Stimulated activated naive CD4-positive, alpha-beta T cell (primary cell): Measurements from ENCODE around the gene KRT72.
A peak's percentile ranks its signal among the peaks of the same experiment; 100 is the strongest.

Source experiments
- DNase-seq, 6 experiments: peaks; one replicate each; lab custom pipeline; 2025; lab: John Stamatoyannopoulos, UW

KRT72 gene

DNA sequence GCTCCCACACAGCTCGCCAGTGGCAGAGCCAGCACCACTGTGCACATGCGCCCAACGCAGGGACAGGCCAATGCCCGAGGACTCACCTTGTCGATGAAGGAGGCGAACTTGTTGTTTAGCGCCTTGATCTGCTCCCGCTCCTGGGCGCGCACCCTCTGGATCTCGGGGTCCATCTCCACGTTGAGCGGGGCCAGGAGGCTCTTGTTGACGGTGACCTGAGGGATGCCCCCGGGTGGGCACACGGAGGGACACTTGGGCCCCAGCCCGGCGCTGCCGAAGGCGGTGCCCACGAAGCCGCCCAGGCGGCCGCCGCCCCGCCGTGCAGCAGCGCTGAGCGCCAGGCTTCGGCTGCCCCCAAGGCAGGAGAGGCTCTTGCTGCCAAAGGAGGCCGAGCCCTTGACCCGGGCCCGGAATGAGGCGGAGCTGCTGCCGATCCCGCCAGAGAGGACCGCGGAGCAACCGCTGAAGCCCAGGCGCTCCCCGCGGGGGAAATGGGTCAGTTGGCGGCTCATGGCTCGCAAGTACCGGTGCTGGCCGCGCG is at the start of gene KRT72:
KRT72 (minus strand) TSS at position 523 of the 541 bp plus-strand sequence; CDS start at position 512, 11 bp downstream.
- no peak for DNase-seq

DNA sequence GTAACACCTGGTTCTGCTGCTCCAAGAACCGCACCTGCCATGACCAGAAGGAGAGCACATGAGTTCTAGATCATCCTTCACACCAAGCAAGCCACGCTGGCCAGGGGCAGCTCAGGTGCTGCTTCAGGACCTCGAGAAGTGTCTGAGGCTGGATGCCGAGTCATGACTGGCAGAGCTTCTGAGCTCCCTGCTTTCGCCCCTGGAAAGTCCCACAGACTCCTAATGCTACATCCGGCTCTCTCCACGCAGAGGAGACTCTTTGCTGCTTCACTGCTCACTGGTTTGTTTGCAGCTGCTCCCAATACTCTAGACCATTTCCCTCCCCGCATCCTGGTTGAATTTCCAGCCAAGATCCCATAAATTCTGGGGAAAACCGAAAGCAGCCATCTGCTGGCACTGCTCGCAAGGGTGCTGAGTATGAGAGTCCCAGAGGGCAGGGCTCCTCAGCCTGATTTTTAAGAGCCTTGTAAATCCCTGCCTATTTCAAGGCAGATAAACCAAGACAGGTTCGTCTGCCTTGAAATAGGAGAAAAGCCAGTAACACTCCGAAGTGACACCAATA is 49.3 kb upstream of the KRT72 start:
- no peak for DNase-seq

DNA sequence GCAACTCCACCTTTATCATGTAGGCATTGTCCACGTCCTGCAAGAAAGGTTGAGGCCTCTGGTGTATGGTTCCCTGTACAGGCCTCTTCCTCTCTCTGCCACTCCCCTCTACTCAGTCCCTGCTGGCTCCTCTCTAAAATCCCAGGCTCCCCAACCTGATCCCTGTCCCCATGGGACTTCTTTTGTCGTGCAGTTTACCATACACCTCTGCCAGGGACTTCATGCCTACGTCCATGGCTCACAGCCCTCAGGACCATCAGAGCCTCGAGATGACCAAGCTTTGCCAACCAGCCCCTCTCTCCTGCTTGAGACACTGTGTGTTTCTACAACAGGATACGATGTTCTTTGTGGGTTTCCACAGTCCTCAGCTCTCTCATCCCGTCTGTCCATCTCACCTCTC is 47.8 kb upstream of the KRT72 start:
- DNase-seq, result no peak

DNA sequence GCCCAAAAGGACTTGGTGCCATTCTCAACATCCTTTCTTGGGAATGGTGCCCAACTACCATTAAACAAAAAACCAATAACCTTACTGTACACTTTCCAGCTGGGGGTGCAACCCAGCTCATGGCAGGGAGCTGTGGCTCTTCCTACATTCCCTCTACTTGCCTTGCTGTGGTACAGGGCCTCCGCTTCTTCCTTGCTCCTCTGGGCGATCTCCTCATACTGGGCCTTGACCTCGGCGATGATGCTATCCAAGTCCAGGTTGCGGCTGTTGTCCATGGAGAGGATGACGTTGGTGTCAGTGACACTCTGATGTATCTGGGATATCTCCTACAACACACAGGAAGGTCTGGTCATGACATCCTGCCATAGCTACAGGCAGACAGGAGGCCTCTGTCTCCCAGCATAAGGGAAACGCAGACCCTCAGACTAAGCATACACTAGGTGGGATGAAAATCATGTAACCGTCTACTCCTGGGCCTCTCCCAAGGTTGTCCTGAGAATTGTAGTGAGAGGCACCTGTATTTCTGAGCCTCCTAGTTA is 46.8 kb upstream of the KRT72 start:
- DNase-seq, result no peak

DNA sequence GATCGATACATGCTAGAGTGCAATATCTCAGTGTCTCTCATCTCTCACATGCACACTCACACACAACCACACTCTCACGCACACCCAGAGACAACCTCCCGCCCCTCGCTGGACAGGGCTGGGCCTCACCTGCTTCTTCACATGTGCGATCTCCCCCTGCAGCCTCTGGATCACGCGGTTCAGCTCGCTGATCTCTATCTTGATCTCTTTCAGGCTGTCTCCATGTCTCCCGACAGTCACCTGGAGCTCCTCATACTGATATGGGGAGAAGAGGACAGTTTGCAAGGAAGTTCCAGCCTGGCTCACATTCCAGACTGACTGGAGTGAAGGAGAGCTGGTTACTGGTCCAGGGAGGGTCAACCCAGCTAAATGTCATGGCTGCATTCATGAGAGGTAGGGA is 46.3 kb upstream of the KRT72 start:
- DNase-seq, result no peak

DNA sequence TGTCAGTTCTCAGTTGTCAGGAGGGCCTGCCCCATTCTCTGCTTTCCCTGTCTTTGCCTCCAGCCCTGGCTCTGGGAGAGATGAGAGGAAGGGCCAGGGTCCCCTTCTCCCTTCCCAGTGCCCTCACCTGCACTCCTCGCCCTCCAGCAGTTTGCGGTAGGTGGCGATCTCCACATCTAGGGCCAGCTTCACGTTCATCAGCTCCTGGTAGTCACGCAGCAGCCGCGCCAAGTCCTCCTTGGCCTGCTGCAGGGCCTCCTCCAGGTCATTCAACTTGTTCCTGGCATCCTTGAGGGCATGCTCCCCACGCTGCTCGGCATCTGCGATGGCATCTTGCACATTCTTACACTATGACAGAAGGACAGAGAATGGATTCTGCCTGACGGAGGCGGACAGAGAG is 45.4 kb upstream of the KRT72 start:
- DNase-seq, result no peak

DNA sequence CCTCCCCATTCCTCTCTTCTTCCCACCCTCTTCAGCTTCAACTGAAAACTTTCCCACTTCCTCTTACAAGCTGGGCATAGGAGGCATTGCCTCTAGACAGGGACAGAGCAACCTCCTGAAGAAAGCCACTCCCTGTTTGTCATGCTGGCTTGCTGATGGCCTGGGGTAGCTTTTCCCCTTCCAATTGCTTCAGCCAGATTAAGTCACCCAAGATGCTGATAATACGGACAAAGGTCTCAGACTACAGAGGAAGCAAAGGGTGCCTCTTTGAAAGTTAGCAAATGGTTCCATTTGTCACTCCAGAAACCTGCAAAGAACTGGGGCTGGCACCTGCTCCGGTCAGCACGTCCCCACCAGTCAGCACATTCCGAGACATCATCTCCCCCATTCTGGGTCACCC is 44.7 kb upstream of the KRT72 start:
- no peak for DNase-seq

DNA sequence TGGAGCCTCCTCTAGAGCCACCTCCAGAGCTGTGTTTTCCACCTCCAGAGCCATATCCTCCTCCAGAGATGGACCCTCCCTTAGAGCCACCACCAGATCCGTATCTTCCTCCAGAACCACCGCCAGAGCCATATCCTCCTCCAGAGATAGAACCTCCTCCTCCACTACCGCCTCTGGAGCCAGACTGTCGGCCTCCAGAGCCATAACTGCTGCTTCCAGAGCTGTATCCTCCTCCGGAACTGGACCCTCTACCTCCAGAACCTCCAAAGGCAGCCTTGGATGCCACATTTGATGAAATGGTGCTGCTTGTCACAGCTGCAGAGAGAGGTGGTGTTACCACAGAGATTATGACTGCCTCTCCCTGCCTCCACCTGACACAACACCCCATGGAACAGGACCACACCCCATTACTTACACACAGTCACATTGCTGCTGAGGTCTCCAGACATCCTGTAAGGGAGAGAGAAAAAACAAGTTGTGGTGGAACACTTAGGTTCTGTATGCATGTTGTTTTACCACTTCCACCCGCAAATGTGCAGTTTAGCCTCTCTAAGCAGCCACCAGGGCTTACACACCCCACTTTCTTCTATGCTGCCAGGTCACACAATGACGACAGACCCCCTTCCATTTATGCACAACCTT is 44.0 kb upstream of the KRT72 start:
- peak; percentile 37 to 97 (median 72) for DNase-seq

DNA sequence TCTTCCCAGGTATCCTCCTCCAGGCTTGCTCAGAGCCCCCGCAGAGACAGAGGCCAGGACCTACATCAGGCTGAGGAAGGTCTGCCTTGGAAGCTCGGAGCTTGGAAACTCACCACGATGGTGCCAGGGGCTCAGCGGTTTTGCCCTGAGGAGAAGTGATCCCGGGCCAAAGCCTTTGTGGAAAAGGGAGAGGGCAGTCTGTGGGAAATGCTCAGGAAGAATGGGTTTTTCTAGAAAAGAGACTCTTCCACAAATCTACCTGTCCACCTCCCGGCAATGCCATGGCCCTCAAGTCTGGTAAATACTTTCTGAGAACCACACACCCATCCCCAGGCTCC is 42.8 kb upstream of the KRT72 start:
- DNase-seq, result no peak

DNA sequence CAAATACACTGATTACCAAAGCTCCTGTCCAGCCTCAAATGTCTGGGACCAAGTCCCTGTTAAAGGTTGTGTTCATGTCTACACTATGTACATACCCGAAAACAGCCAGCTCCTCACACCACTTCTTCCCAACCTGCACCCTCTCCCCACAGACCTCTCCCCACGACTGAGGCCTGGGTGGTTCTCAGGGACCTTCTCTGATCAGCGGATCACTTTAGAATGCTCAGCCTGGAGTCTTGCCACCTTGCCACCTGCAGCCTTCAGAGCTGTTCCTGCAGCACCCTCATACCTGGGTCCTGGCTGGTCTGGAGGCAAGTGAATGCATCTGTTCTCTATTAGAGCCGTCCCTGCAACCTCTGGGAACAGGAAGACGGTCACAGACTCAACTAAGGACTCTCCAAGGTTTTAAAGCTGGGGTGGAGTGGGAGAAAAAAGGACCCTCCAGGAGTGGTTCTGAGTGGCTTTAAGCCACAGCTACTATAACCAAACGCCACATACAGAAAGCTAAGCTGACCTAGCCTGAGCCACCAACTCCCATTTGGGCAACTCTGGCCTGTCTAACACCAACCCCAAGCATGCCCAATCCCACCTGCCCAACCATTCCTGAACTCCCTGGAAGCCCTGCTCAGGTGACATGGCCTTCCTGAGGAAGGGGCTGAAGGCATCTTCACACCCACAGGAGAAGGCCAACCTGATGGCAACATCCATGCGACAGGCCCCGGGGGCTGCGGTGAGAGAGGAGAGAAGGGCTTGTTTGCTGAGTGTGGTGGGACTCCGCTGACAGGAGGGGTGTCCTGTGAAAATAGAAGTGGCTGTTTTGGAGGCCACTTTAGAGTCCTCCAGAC is 42.2 kb upstream of the KRT72 start:
- DNase-seq, result no peak

DNA sequence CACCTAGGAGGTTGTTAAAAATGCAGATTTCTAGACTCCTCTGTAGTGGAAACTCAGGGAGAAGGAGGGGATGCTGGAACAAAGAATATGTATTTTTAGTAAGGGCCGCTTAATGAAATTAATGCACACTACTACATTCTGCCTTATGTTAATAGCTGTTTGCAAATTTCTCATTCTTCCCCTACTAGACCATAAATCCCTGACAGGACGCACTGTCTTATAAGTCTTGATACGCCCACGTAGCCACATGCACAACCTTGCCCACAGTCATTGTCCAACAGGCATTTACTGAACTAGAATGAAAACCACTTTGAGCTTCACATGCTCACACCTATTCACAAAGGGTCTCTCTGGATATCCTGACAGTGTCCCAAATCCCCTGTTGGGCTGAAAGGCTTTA is 40.2 kb upstream of the KRT72 start:
- DNase-seq, result peak in 1 of 6 experiments; percentile 13

DNA sequence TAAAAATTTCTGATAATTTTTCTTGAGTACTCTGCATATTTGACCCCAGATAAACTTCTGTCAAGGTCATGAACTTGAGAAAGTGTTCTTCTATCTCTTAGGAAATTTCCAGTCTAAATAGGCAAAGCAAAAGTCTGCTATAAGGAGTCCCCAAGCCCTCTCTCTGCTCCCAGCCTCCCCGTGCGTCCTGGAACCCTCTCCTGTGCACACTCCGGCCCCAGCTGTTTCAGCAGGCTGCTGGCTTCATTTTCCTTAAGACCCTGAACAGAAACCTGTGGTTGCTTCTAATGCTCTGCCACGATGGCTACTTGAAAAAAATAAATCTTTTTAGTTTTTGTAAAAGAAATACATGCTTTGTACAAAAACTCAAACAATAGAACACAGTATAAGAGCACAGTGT is 36.0 kb upstream of the KRT72 start:
- DNase-seq, result no peak

DNA sequence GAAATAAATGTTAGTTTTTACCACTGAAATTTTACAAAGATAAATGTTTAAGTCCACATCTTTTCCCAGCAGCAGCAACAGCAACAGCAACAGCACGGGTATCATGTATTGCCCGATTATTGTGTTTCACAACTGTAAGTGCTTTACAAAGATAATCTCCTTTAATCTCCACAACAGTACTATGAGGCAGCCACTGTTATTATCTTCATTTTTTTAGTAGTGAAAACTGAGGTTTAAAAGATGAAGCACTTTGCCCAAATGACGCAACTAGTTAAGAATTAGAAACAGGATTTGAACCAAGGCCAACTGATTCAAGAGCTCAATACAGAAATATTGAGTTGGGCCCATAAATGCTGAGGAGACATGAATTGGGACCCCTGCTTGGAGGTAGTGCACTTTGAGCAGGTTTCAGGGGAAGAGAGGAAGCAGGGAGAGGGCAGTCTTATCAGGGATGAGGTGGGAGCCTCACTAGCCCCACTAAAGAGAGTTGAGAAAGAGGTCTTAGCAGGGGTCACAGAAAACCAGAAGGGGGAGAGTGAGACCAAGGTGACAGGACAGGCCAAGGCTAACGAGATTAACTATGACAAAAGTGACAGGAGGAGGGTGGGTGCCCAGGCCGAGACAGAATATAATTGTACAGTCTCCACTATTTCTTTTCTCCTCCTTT is 35.5 kb upstream of the KRT72 start:
- DNase-seq, result no peak

DNA sequence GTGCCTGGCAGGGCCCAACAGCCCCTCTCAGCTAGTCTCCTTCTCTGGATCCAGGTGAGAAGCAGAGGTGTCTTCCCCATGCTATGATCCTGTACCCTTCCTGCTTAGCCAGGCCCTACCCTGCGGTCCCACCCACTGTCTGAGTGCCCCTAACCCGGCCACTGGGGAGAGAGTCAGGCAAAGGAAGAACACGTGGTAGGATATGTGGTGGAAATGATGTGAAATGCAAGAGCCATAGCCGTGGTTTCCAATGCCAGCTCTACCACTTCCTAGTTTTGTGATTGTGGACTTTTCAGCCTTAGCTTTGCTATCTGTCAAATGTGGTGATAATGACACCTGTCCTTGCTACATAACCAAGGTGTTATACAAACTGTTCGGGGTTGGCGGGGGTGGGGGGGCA is 34.9 kb upstream of the KRT72 start:
- no peak for DNase-seq

DNA sequence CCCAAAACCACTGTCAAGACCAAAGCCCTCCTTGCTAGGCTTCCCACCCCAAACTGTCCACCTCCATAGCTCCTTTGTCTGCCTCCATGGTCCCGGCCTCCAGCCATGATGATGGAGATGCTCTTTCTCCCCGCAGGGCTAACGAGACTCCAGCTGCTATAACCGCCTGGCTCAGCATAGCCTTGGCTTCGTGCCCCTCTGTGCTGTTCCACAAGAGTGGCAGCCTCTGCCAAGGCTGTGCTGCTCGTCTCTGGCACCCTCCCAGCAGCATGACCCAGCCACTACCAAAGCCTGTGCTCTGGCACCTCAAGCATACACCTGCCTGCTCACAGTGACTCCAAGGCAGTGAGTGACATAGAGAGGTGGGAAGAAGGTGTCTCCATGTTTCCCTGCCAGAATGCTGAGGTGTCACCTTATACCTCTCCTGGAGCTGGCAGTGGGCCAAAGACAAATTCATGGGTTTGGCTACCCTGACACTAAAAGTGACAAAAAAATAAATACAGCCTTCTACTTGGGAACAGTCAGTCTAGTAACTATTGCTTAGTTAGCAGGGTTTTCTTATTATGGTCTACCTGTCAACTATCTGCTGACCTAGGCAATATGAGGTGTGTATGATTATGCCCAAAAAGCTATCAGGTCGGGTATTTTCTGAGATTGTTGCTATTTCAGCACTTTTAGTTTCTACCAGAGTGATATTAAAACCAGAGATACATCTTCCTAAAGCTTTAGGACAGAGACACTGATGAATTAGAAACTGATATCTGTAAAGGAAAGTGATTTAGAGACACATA is 33.2 kb upstream of the KRT72 start:
- DNase-seq, result no peak

DNA sequence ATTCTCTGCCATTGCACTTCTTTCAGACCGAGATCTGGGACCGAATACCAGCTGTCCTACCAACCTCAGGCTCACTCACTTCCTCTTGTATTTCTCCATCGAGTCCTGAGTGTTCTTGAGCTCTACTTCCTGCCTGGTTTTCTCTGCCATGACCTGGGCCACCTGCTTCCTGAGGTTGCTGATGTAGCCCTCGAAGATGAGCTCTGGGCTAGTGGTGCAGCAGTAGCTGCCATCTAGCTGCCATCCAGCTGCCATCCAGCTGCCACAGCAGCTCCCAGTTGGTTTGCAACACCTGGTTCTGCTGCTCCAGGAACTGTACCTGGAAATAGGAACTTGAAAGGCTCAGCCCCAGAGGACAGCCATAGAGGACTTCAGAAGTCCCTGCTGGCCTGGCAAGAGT is 32.1 kb upstream of the KRT72 start:
- DNase-seq, result peak in 3 of 6 experiments; percentile 42 to 54 (median 54)

DNA sequence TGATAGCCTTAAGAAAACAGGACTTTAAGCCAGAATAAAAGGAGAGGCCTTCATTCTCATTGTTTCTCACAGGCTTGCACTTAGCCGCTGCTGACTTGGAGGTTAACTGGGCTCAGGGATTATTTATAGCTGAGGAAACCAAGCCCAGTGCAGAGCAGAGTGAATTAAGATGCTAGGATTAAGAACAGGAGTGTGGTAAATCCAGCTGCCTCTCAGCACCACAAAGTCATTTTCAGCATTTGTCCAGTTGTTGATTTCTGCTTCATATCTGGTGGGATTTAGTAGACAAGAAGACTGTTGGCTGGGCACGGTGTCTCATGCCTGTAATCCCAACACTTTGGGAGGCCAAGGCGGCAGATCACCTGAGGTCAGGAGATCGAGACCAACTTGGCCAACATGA is 31.4 kb upstream of the KRT72 start:
- DNase-seq, result no peak

DNA sequence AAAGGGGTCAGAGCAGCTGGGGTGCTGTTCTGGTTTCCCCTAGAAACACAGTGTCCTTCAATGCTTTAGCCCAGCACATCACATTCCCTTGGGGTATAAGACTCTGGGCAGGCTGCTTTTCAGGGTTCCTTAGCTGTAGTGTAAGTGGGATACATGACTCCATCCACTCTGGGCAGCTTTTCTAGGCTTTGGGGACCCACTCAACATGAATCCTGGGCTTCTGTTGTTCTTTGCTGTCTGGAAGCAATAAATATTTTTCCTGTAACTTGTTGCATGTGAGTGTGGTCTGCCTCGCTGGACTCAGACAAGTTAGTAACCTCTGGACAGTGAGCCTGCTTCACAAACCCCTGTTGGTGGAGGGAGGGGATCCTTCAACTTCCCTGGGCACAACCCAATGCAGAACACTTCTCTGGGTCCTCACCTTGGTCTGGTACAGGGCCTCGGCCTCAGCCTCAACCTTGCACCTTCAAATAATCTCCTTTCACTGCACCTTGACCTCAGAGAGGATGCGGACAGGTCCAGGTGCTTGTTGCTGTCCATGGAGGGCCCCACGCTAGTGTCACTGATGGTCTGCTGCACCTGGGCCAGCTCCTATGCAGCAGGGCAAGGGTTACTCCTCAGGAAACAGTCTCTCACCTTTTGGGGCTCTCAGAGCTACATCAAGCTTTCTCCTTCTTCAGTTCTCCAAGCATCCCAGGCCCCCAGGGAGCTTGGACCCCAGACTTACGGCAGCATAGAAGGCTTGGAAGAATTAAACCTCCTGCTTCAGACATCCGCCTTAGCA is 30.6 kb upstream of the KRT72 start:
- DNase-seq, result no peak

DNA sequence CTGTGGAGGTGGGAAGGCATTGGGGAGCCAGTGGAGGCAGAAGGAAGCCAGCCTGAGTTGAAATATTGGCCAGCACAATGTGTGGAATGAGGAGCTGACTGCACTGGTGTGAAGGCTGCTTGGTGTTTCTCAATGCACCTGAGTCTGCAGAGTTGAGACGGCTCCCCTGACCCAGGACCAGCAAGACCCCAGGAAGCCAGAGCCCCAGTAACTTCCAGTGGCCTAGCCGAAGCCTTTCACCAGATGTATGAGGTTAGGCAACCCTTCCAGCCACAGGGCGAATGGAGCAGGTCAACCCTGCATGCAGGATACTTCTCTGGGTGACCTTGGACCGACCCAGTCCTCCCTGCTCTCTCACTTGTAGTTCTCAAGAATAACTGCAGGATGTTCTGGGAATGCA is 30.0 kb upstream of the KRT72 start:
- no peak for DNase-seq

DNA sequence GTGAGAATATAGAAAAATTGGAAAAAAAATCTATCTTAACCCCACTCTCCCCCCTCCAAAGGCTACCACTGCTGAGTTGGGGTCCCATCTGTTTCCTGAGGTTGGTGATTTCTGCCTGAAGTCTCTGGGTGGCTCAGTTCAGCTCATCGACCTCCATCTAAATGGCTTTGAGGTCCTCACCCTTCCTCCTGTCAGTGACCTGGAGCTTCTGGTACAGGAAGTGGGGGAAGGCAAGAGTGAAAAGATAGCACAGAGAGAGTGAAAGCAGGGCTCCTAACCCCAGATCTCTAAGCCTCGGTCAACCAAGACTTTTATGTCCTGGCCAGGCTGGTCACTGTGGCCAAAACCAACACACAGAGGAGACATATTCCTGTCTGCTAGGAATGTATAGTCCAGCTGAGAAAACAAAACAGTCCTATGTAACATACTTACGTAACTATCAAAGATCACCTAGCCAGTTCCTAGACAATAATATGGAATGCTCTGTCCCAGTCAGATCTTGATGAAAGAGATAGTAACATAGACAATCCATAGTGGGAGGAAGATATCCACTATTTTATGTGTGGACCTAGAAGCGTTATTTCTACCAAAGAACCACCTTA is 29.4 kb upstream of the KRT72 start:
- DNase-seq, result peak in 2 of 6 experiments; percentile 20 to 21
